GM23338 (cell line): ENCODE results near the gene TRIM67. TPM values are rescaled to one million over a fixed set of nuclear protein-coding genes. Genes with fewer than 3 reads are reported as not detected.

Experiments
- ATAC-seq: fragments of 200-7000 bp; cut with Tn5 transposase; 3 replicates; pipeline ENCODE4 v1.9.1; 2020
- DNase-seq: peaks from one replicate; pipeline ENCODE4 v3.0.0-alpha.2; 2015; ENCODE audit warnings: low spot score
- H2AFZ ChIP-seq: fragments of 200-600 bp; sonication (generic); 2 replicates; pipeline ENCODE4 v1.8.0; 2016; ENCODE audit warnings: antibody characterized with exemption, mild to moderate bottlenecking, moderate library complexity
- H3F3A ChIP-seq: fragments of 200-600 bp; sonication (generic); replicated peaks from 2 replicates; pipeline ENCODE4 v1.8.0; 2017; ENCODE audit warnings: antibody characterized with exemption, mixed run types, low read depth
- H3K27ac ChIP-seq: fragments of 200-600 bp; sonication (generic); 2 replicates; pipeline ENCODE4 v1.6.1; 2016; ENCODE audit warnings: low read depth
- H3K27me3 ChIP-seq: fragments of 200-600 bp; sonication (generic); 2 replicates; pipeline ENCODE4 v1.8.0; 2016; ENCODE audit warnings: mild to moderate bottlenecking, mixed run types, moderate library complexity; ENCODE audit not compliant: insufficient read depth
- H3K36me3 ChIP-seq: fragments of 200-600 bp; sonication (generic); 2 replicates; pipeline ENCODE4 v1.8.0; 2016; ENCODE audit warnings: mild to moderate bottlenecking; ENCODE audit not compliant: insufficient read depth
- H3K4me1 ChIP-seq: fragments of 200-600 bp; sonication (generic); 2 replicates; pipeline ENCODE4 v1.8.0; 2016; ENCODE audit warnings: mild to moderate bottlenecking, moderate library complexity; ENCODE audit not compliant: insufficient read depth
- H3K4me2 ChIP-seq: fragments of 200-600 bp; sonication (generic); 2 replicates; pipeline ENCODE4 v1.7.1; 2017; ENCODE audit warnings: mixed run types
- H3K4me3 ChIP-seq: fragments of 200-600 bp; sonication (generic); 2 replicates; pipeline ENCODE4 v1.6.1; 2016; ENCODE audit warnings: mixed run types
- H3K79me2 ChIP-seq: fragments of 200-600 bp; sonication (generic); replicated peaks from 2 replicates; pipeline ENCODE4 v1.8.0; 2017; ENCODE audit warnings: mild to moderate bottlenecking; ENCODE audit not compliant: insufficient read depth
- H3K9me2 ChIP-seq: fragments of 200-600 bp; sonication (generic); 2 replicates; pipeline ENCODE4 v1.8.0; 2017; ENCODE audit not compliant: insufficient read depth
- H4K20me1 ChIP-seq: fragments of 200-600 bp; sonication (generic); replicated peaks from 2 replicates; pipeline ENCODE4 v1.8.0; 2017; ENCODE audit warnings: mild to moderate bottlenecking; ENCODE audit not compliant: insufficient read depth
- H3K27ac Mint-ChIP-seq: 2 replicates; pipeline ENCODE4 v1.8.0; 2020; ENCODE audit warnings: inconsistent platforms, mild to moderate bottlenecking, moderate library complexity, mixed read lengths
- H3K27me3 Mint-ChIP-seq: 3 replicates; pipeline ENCODE4 v1.8.0; 2022; ENCODE audit warnings: low read depth, mild to moderate bottlenecking, moderate library complexity, mixed read lengths, inconsistent platforms; ENCODE audit not compliant: insufficient read depth, poor library complexity
- H3K36me3 Mint-ChIP-seq: 3 replicates; pipeline ENCODE4 v1.8.0; 2021; ENCODE audit warnings: low read depth, mild to moderate bottlenecking, inconsistent platforms, moderate library complexity, mixed read lengths
- H3K4me1 Mint-ChIP-seq: 3 replicates; pipeline ENCODE4 v1.8.0; 2020; ENCODE audit warnings: mild to moderate bottlenecking, inconsistent platforms, mixed read lengths
- H3K4me3 Mint-ChIP-seq: 3 replicates; pipeline ENCODE4 v1.8.0; 2021; ENCODE audit warnings: moderate library complexity, mild to moderate bottlenecking, inconsistent platforms, mixed read lengths
- H3K9me3 Mint-ChIP-seq: 3 replicates; pipeline ENCODE4 v1.8.0; 2020; ENCODE audit warnings: moderate library complexity, mild to moderate bottlenecking, inconsistent platforms, mixed read lengths
- CREB1 ChIP-seq: fragments of 250-450 bp; sonication (Bioruptor Pico); IDR thresholded peaks from 2 replicates; pipeline ENCODE4 v1.5.0; 2020; ENCODE audit warnings: low read depth, mild to moderate bottlenecking, moderate library complexity
- CTCF ChIP-seq, 2 experiments: fragments of 200-600 bp in 1 of 2; sonication (generic) in 1 of 2; conservative IDR thresholded peaks; 2 replicates each; pipeline versions ENCODE4 v1.5.1 to v1.6.1; 2016 to 2017; ENCODE audit warnings: antibody characterized with exemption in 2 of 2, low read depth in 2 of 2, mild to moderate bottlenecking in 2 of 2, moderate library complexity in 1 of 2
- ETS1 ChIP-seq: IDR thresholded peaks from 2 replicates; pipeline ENCODE4 v1.6.1; 2016; ENCODE audit warnings: antibody characterized with exemption
- REST ChIP-seq: IDR thresholded peaks from one replicate; pipeline ENCODE4 v1.6.1; 2018; ENCODE audit warnings: antibody characterized with exemption; ENCODE audit not compliant: unreplicated experiment
- polyA plus RNA-seq: library from polyadenylated mRNA; unstranded; fragments of >200 nt; fragmentation: Nextera tagmentation; extraction: Ambion mirVana; gene quantifications from 2 replicates; pipeline ENCODE4 v1.2.1, GENCODE V29; 2016
- total RNA-seq: library from RNA; depleted of rRNA; stranded (reverse); fragments of >200 nt; shearing (Covaris generic); gene quantifications from 2 replicates; pipeline ENCODE4 v1.2.3, GENCODE V29; 2014

Gene TRIM67
- total and polyA plus RNA-seq, 2 experiments from 2014 or later = 0.03 TPM; not detected in 1

- TF ChIP-seq REST (no peak), ETS1 (no peak)
Observed at GRCh38 chr1:231201979-231202633, 40.2 kb downstream of the TRIM67 start (continued).

GRCh38 chr1:231203259-231204057, 41.6 kb downstream of the TRIM67 start:
- no peaks in the 10 kb centered on the region for H3K9me2 ChIP-seq
- H3K27ac ChIP-seq = no peak overlapping the region
- no peaks in the 10 kb centered on the region for H3K4me1 Mint-ChIP-seq
- no peaks in the 10 kb centered on the region for H3K4me1 ChIP-seq
- no peaks in the 10 kb centered on the region for H3K36me3 Mint-ChIP-seq
- ATAC-seq = no peak
- DNase-seq = no peak
- no peak overlapping the region for H2AFZ ChIP-seq
- no peak for TF ChIP-seq CREB1 (CRISPR knock-in tag)
- H3K4me3 ChIP-seq = no peak overlapping the region
- H3K79me2 ChIP-seq = no peaks in the 10 kb centered on the region
- H3F3A ChIP-seq = no peaks in the 10 kb centered on the region
- H3K36me3 ChIP-seq = no peaks in the 10 kb centered on the region
- no peak overlapping the region for H3K27ac Mint-ChIP-seq
- H3K4me3 Mint-ChIP-seq = no peak overlapping the region
- no peaks in the 10 kb centered on the region for H3K9me3 Mint-ChIP-seq
- H3K4me2 ChIP-seq = no peak overlapping the region
- H3K27me3 ChIP-seq = 0 out of 2 replicates have a peak, but pooled peaks cover 6% of the 10 kb centered on the region
- no peaks in the 10 kb centered on the region for H4K20me1 ChIP-seq
- H3K27me3 Mint-ChIP-seq = peaks cover 25% of the 10 kb centered on the region

GRCh38 chr1:231206856-231207255, 45.0 kb downstream of the TRIM67 start:
- Histone ChIP-seq H3K27me3 (peaks cover 17% of the 10 kb centered on the region), H3K4me2 (no peak overlapping the region), H4K20me1 (no peaks in the 10 kb centered on the region), H3K27ac (no peak overlapping the region), H3K79me2 (no peaks in the 10 kb centered on the region), H2AFZ (no peak overlapping the region), H3K4me3 (no peak overlapping the region), H3F3A (no peaks in the 10 kb centered on the region), H3K9me2 (no peaks in the 10 kb centered on the region), H3K36me3 (no peaks in the 10 kb centered on the region), H3K4me1 (peaks cover under 1% of the 10 kb centered on the region; the same call in 1 of the 2 replicates)
- Mint-ChIP-seq H3K27ac (no peak overlapping the region), H3K36me3 (no peaks in the 10 kb centered on the region), H3K27me3 (peaks cover 27% of the 10 kb centered on the region), H3K4me1 (peaks cover 3% of the 10 kb centered on the region), H3K4me3 (no peak overlapping the region), H3K9me3 (no peaks in the 10 kb centered on the region)
- ATAC-seq (peak; percentile 31), DNase-seq (peak; percentile 28)
- TF ChIP-seq CREB1 (CRISPR knock-in tag) (no peak), CTCF (conservative IDR thresholded peaks at IDR 0.05; ENCODE audit: low read depth in 2 of 2) (peak in 1 of 2 experiments; percentile 60; a peak in 2 of 4 replicates)
